A549 (cell line): Measurements from ENCODE around the gene VPS37B. TPM values are rescaled to one million over a fixed set of nuclear protein-coding genes. Genes with fewer than 3 reads are reported as not detected.

Experiments
- ATAC-seq, 2 experiments: fragments of 200-7000 bp in 1 of 2; fragments of >200 bp in 1 of 2; cut with Nextera tagmentation in 1 of 2; cut with Tn5 transposase in 1 of 2; 3 replicates each; pipeline versions ENCODE4 v1.8.0 to v1.9.1; 2018 to 2020; ENCODE audit warnings: mild to moderate bottlenecking in 1 of 2, moderate library complexity in 1 of 2
- CTCF ChIA-PET: fragments of 300-600 bp; sonication (Branson Sonifier 250); formaldehyde crosslinking; extraction: SDS; loops from one replicate; lab custom pipeline; 2021; ENCODE audit warnings: antibody characterized with exemption, inconsistent platforms; lab: Yijun Ruan, JAX
- POLR2A ChIA-PET: fragments of 350-600 bp; formaldehyde crosslinking; extraction: SDS; loops from one replicate; lab custom pipeline; 2021; ENCODE audit warnings: antibody characterized with exemption, inconsistent platforms; lab: Yijun Ruan, JAX
- DNase-seq, 2 experiments: peaks; one replicate each; pipeline versions ENCODE4 v3.0.0 to v3.0.0-alpha.2; 2011 to 2016; ENCODE audit warnings: low read depth in 1 of 2, low spot score in 1 of 2
- FAIRE-seq: peaks from 2 replicates; lab custom pipeline; 2011; peaks lifted over from hg19 to GRCh38; lab: Jason Lieb, UNC
- H3K27ac ChIP-seq, 2 experiments: fragments of >200 bp; sonication (Bioruptor Twin); formaldehyde crosslinking; 3 replicates each; pipeline ENCODE4 v1.5.1; 2016 to 2017
- H3K4me1 ChIP-seq: fragments of >200 bp; sonication (Bioruptor Twin); formaldehyde crosslinking; 3 replicates; pipeline ENCODE4 v1.6.1; 2016
- H3K4me2 ChIP-seq: fragments of >200 bp; sonication (Bioruptor Twin); formaldehyde crosslinking; 3 replicates; pipeline ENCODE4 v1.6.1; 2016
- H3K4me3 ChIP-seq: fragments of >200 bp; sonication (Bioruptor Twin); formaldehyde crosslinking; 3 replicates; pipeline ENCODE4 v1.5.1; 2016
- H3K9me3 ChIP-seq: fragments of >200 bp; sonication (Bioruptor Twin); formaldehyde crosslinking; 3 replicates; pipeline ENCODE4 v1.6.1; 2016
- BCL3 ChIP-seq: fragments of >200 bp; sonication (Bioruptor Twin); formaldehyde crosslinking; IDR thresholded peaks from 3 replicates; pipeline ENCODE4 v1.6.1; 2016
- CBX2 ChIP-seq: fragments of 200-600 bp; sonication (generic); IDR thresholded peaks from 2 replicates; pipeline ENCODE4 v1.6.1; 2016; ENCODE audit warnings: low read depth, mild to moderate bottlenecking, borderline replicate concordance
- CBX8 ChIP-seq: fragments of 200-600 bp; sonication (generic); IDR thresholded peaks from 2 replicates; pipeline ENCODE4 v1.6.1; 2016
- ESRRA ChIP-seq: fragments of 150-350 bp; IDR thresholded peaks from 2 replicates; pipeline ENCODE4 v1.6.1; 2014; ENCODE audit warnings: mild to moderate bottlenecking, low read length, borderline replicate concordance
- HDAC2 ChIP-seq: fragments of 200-600 bp; sonication (generic); IDR thresholded peaks from 2 replicates; pipeline ENCODE4 v1.6.1; 2016
- HES2 ChIP-seq: fragments of >200 bp; sonication (Bioruptor Twin); formaldehyde crosslinking; IDR thresholded peaks from 2 replicates; pipeline ENCODE4 v1.6.1; 2016
- HEYL ChIP-seq: fragments of 250-450 bp; sonication (Bioruptor Pico); IDR thresholded peaks from 2 replicates; pipeline ENCODE4 v1.8.0; 2021; ENCODE audit warnings: mild to moderate bottlenecking, moderate library complexity
- HOXB13 ChIP-seq: fragments of 250-450 bp; sonication (Bioruptor Pico); IDR thresholded peaks from 2 replicates; pipeline ENCODE4 v1.5.0; 2020; ENCODE audit warnings: low read depth, mild to moderate bottlenecking, moderate library complexity
- HOXB5 ChIP-seq: fragments of 250-450 bp; sonication (Bioruptor Pico); IDR thresholded peaks from 2 replicates; pipeline ENCODE4 v1.5.0; 2020; ENCODE audit warnings: mild to moderate bottlenecking, moderate library complexity
- JUN ChIP-seq, 2 experiments: fragments of >200 bp; sonication (Bioruptor Twin); formaldehyde crosslinking; IDR thresholded peaks; 2 replicates in 1 of 2; 3 replicates in 1 of 2; pipeline ENCODE4 v1.6.1; 2016 to 2017
- JUNB ChIP-seq: fragments of >200 bp; sonication (Bioruptor Twin); formaldehyde crosslinking; IDR thresholded peaks from 2 replicates; pipeline ENCODE4 v1.6.1; 2016
- KDM1A ChIP-seq: fragments of 200-600 bp; sonication (generic); IDR thresholded peaks from 2 replicates; pipeline ENCODE4 v1.6.1; 2016; ENCODE audit warnings: low read depth, mild to moderate bottlenecking
- MAFK ChIP-seq: fragments of 450-650 bp; IDR thresholded peaks from 2 replicates; pipeline ENCODE4 v1.6.1; 2014; ENCODE audit not compliant: partially characterized antibody
- NFE2L2 ChIP-seq: fragments of 150-350 bp; conservative IDR thresholded peaks from 2 replicates; pipeline ENCODE4 v1.6.1; 2014; ENCODE audit warnings: low read length
- NPAS2 ChIP-seq: fragments of 250-450 bp; sonication (Bioruptor Pico); IDR thresholded peaks from 2 replicates; pipeline ENCODE4 v1.8.0; 2022; ENCODE audit warnings: mild to moderate bottlenecking, moderate library complexity, borderline replicate concordance
- RARB ChIP-seq: fragments of 250-450 bp; sonication (Bioruptor Pico); IDR thresholded peaks from 2 replicates; pipeline ENCODE4 v1.8.0; 2021; ENCODE audit warnings: mild to moderate bottlenecking, moderate library complexity
- RCOR1 ChIP-seq: fragments of 150-350 bp; IDR thresholded peaks from 2 replicates; pipeline ENCODE4 v1.6.1; 2014; ENCODE audit warnings: antibody characterized with exemption, low read length, low read depth
- SREBF2 ChIP-seq: fragments of 450-650 bp; IDR thresholded peaks from 2 replicates; pipeline ENCODE4 v1.6.1; 2014; ENCODE audit warnings: mild to moderate bottlenecking, moderate library complexity
- TFCP2L1 ChIP-seq: fragments of 250-450 bp; sonication (Bioruptor Pico); IDR thresholded peaks from 2 replicates; pipeline ENCODE4 v1.5.0; 2021; ENCODE audit warnings: mild to moderate bottlenecking
- TP53 ChIP-seq: fragments of 250-450 bp; sonication (Bioruptor Pico); IDR thresholded peaks from 2 replicates; pipeline ENCODE4 v1.5.0; 2021; ENCODE audit warnings: mild to moderate bottlenecking, moderate library complexity
- ZSCAN20 ChIP-seq: fragments of 250-450 bp; sonication (Bioruptor Pico); IDR thresholded peaks from 2 replicates; pipeline ENCODE4 v1.8.0; 2022; ENCODE audit warnings: mild to moderate bottlenecking, moderate library complexity
- WGBS: methylation state at CpG from one replicate; pipeline ENCODE4 v1.1.6; 2017; ENCODE audit errors: missing lambda C conversion rate; 5-methylcytosine and 5-hydroxymethylcytosine counted together
- polyA plus RNA-seq, 4 experiments: library from polyadenylated mRNA; depleted of rRNA in 3 of 4; stranded (reverse); fragments of >200 nt; fragmentation: RNase III in 1 of 4; extraction: RNeasy Plus Mini Kit Qiagen cat#74134 plus additional on column Dnase treatment in 1 of 4; gene quantifications; 2 replicates in 3 of 4; 3 replicates in 1 of 4; pipeline ENCODE4 v1.2.3, GENCODE V29; 2011 to 2017
- TF ChIP-seq, protein P1 (sequence below): fragments of 150-350 bp; IDR thresholded peaks from 2 replicates; pipeline ENCODE4 v1.6.1; 2014; ENCODE audit warnings: low read depth, mild to moderate bottlenecking, low read length
- TF ChIP-seq, protein P2 (sequence below): IDR thresholded peaks from 2 replicates; pipeline ENCODE4 v1.6.1; 2012

VPS37B gene
- polyA plus RNA-seq, 2 of the 4 experiments (the other 2 are of a cell fraction), result 17.0 to 18.6 TPM

- FAIRE-seq (no peak), ATAC-seq (no peak), DNase-seq (no peak)
- H3K4me1 ChIP-seq, result no peaks in the 10 kb centered on the region
- no peak overlapping the region for H3K27ac ChIP-seq
- H3K9me3 ChIP-seq, result no peaks in the 10 kb centered on the region
- ChIA-PET CTCF (interaction anchor here (1.8 to 3.0 kb wide), 2 partner anchors 14 to 71 kb away, joined by 7 to 10 read pairs; no protein-coding TSS in a partner anchor), POLR2A (no interaction called here)
- TF ChIP-seq, protein P1, sequence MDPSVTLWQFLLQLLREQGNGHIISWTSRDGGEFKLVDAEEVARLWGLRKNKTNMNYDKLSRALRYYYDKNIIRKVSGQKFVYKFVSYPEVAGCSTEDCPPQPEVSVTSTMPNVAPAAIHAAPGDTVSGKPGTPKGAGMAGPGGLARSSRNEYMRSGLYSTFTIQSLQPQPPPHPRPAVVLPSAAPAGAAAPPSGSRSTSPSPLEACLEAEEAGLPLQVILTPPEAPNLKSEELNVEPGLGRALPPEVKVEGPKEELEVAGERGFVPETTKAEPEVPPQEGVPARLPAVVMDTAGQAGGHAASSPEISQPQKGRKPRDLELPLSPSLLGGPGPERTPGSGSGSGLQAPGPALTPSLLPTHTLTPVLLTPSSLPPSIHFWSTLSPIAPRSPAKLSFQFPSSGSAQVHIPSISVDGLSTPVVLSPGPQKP, result no peak
- TF ChIP-seq NPAS2 (CRISPR knock-in tag) (no peak), JUN (IDR thresholded peaks at IDR 0.05) (no peak)
- no peak overlapping the region for H3K4me2 ChIP-seq
- 87% methylated on average over 8 of the region's 8 CpGs for WGBS
- no peak overlapping the region for H3K4me3 ChIP-seq
Measured at GRCh38 chr12:122932207-122932606, 36.3 kb upstream of the VPS37B start.

DNA sequence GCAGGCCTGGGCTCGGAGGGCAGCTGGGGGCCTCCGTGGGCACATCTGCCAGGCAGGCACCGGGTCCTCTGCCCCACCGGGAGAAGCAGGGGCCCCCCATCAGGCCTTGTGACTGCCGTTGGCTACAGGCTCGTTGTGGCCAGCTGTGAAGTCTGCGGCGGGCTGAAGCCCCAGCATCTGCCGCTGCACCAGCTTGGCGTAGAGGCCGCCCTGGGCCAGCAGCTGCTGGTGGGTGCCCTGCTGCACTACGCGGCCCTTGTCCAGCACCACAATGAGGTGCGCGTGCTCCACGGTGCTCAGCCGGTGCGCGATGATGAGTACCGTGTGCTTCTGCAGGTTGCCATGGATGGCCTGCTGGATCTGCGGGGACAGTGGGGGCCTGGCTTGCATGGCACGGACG, 33.9 kb upstream of the VPS37B start:
- POLR2A ChIA-PET, result no interaction called here
- DNase-seq, result no peak
- CTCF ChIA-PET, result interaction anchor here (1.0 to 3.0 kb wide), 5 partner anchors 10 to 136 kb away, joined by 3 to 10 read pairs (median 4); no protein-coding TSS in a partner anchor
- ATAC-seq, result peak; percentile 14 to 26; a peak in 2 of 6 replicates
- no peak overlapping the region for H3K27ac ChIP-seq
- 86% methylated on average over 18 of the region's 23 CpGs for WGBS
- H3K4me3 ChIP-seq, result no peak overlapping the region
- H3K9me3 ChIP-seq, result no peaks in the 10 kb centered on the region
- 0 out of 3 replicates have a peak, but pooled peaks cover 3% of the 10 kb centered on the region for H3K4me1 ChIP-seq
- TF ChIP-seq KDM1A (no peak), BCL3 (no peak), SREBF2 (no peak), TP53 (CRISPR knock-in tag) (no peak), HOXB13 (CRISPR knock-in tag) (no peak), JUNB (no peak), ZSCAN20 (CRISPR knock-in tag) (no peak), CBX8 (no peak), HEYL (CRISPR knock-in tag) (no peak)
- TF ChIP-seq, protein P1, result no peak
- TF ChIP-seq, all 56 proteins: peak for 0
- no peak overlapping the region for H3K4me2 ChIP-seq
- FAIRE-seq, result no peak

GRCh38 chr12:122929148-122929538, 33.2 kb upstream of the VPS37B start:
- Histone ChIP-seq H3K4me3 (no peak overlapping the region), H3K4me2 (no peak overlapping the region), H3K27ac (no peak overlapping the region), H3K4me1 (0 out of 3 replicates have a peak, but pooled peaks cover 3% of the 10 kb centered on the region), H3K9me3 (no peaks in the 10 kb centered on the region)
- TF ChIP-seq ESRRA, result no peak
- no peak for TF ChIP-seq RARB
- TF ChIP-seq HOXB13 (CRISPR knock-in tag), result no peak
- CTCF ChIA-PET, result interaction anchor here (1.7 kb wide), 1 partner anchor 64 kb away, joined by 4 read pairs; no protein-coding TSS in a partner anchor
- DNase-seq (no peak), ATAC-seq (no peak), FAIRE-seq (no peak)
- POLR2A ChIA-PET, result no interaction called here
- WGBS, result 94% methylated on average over 14 of the region's 14 CpGs

GRCh38 chr12:122928404-122929147, 32.7 kb upstream of the VPS37B start:
- DNase-seq (no peak), FAIRE-seq (no peak), ATAC-seq (no peak)
- Histone ChIP-seq H3K9me3 (no peaks in the 10 kb centered on the region), H3K27ac (no peak overlapping the region), H3K4me2 (no peak overlapping the region), H3K4me1 (0 out of 3 replicates have a peak, but pooled peaks cover 3% of the 10 kb centered on the region), H3K4me3 (no peak overlapping the region)
- WGBS, result 85% methylated on average over 12 of the region's 12 CpGs
- POLR2A ChIA-PET, result no interaction called here
- CTCF ChIA-PET, result interaction anchor here (0.6 to 1.7 kb wide), 3 partner anchors 24 to 312 kb away, joined by 3 to 7 read pairs (median 7); no protein-coding TSS in a partner anchor
- TF ChIP-seq HDAC2 (no peak), NPAS2 (CRISPR knock-in tag) (no peak), TP53 (CRISPR knock-in tag) (no peak), NFE2L2 (no peak), RARB (no peak), CBX2 (no peak), HOXB5 (CRISPR knock-in tag) (no peak), MAFK (no peak), TFCP2L1 (CRISPR knock-in tag) (no peak), RCOR1 (no peak), HES2 (no peak)
- TF ChIP-seq, protein P2, sequence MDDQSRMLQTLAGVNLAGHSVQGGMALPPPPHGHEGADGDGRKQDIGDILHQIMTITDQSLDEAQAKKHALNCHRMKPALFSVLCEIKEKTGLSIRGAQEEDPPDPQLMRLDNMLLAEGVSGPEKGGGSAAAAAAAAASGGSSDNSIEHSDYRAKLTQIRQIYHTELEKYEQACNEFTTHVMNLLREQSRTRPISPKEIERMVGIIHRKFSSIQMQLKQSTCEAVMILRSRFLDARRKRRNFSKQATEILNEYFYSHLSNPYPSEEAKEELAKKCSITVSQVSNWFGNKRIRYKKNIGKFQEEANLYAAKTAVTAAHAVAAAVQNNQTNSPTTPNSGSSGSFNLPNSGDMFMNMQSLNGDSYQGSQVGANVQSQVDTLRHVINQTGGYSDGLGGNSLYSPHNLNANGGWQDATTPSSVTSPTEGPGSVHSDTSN, result no peak
- TF ChIP-seq, protein P1, result no peak
